HG03060 (cell line): Measurements from ENCODE around the gene SCN1A.
"Not testable (repeated sequence)": the region's sequence is repeated elsewhere in the genome, so short reads cannot be mapped to it uniquely, and the experiment has no call there.

Source experiments
- ATAC-seq: cut with Tn5 transposase; IDR thresholded peaks from one replicate; pipeline ENCODE4 v1.9.1; 2021; ENCODE audit warnings: low read depth, moderate number of reproducible peaks; ENCODE audit not compliant: unreplicated experiment

The SCN1A gene

DNA sequence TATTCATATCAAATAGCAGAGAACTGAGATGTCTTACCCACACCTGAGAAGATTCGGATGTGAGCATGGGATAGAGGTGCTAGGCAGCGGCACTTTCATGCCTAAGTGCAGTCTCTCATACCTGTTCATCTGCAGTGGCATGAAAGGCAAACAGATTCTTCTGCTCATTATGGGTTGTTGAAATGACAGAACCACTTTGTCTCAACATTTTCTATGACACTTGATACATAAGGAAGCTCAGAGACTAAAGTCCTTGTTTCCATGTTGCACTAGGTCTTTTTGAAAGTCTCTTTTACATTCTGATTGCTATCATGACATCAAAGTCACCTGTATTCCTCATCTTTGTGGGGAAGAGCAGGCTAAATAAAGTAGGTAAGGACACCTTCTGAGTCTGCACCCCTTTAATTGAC lies 8.0 kb upstream of the SCN1A start:
- no peak for ATAC-seq

GRCh38 chr2:166135152-166135848 lies 7.5 kb upstream of the SCN1A start:
- no peak for ATAC-seq

DNA sequence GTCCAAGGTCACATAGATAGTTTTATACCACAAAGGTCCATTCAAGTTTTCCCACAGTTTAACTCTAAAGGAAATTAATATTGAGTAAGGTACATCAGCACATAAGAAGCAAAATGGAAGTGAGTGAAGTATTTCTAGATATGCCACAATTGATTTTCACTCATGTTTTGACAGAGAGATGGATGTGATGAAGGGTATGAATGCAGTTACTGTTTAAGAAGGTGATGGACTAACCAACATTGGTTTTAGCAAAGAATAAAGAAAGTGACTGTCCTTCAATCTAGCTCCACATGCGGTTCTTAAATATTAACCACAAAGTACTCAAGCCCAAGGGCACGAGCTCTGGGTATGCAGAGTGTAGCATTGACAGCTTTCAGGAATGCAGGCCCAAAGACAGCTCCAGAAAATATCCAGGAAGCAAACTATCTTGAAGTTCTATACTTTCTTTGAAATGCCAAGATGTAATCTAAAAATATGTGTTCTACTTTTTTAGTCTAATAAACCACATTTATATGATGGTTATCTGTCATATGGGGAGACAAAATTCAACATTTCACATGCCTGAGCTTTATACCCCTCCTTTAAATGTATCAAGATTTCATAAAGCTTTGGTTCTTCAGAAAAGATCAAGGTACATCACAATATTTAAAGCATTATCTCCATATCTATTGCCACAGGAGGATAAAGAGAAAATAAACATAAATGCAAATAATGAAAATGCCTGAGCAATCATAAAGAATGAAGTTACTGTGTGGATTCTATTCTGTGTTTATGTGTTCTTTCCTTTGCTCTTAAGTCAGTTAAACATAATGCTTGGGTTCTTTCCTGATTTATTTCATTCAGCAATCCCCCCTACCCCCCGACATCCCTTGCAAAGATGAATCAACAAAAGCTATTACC lies 6.7 kb upstream of the SCN1A start:
- ATAC-seq: no peak

DNA sequence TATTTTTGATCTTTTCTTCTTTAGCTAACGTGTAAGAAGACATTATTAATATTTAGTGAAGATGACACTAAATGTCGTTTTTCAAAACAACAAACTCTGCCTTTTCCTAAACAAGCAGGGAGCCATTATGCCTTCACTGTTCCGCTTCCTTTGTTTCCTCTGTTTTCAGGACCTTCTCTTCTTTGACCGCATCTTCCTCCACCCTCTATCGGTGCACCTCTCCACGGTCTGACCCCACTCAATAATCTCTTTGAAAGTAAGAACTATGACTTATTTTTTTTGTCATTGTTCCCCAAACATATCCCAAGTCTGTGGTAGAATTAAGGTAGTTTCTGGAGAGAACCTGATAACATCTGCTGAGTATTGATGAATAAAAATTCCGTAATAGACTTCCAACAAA lies 5.8 kb upstream of the SCN1A start:
- ATAC-seq: no peak

GRCh38 chr2:166128156-166128505 lies 311 bp upstream of the SCN1A start:
- ATAC-seq: no peak

DNA sequence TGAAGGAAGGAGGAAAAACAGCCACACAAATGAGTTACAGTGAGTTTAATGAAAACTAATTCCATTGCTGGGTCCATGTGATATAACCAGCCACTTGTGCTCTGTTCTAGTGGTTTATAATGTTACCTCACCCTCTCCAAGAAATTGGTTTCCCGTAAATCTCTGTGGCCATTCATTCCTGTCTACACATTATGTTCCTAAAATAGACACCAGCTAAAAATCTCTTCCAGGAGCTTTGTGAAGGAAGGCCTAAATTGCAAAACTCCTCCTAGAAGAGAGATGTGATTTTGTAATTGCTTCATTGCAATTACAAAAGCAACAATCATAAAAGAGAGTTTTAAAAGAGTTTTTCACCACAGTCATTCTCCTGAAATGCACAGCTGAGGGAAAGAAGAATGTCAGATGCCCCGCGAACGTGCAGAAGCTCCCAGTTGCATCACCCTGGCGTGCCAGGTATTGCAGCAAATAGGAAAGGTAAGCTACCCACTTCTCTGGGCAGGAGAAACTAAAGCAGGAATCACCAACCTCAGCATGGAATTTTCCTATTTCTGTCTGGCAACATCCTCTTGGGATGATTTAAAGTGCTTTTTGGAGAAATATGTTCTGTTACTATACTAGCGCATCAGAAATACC lies 1.7 kb downstream of the SCN1A start:
- no peak for ATAC-seq

GRCh38 chr2:166125557-166125956 lies 2.3 kb downstream of the SCN1A start:
- ATAC-seq: no peak

DNA sequence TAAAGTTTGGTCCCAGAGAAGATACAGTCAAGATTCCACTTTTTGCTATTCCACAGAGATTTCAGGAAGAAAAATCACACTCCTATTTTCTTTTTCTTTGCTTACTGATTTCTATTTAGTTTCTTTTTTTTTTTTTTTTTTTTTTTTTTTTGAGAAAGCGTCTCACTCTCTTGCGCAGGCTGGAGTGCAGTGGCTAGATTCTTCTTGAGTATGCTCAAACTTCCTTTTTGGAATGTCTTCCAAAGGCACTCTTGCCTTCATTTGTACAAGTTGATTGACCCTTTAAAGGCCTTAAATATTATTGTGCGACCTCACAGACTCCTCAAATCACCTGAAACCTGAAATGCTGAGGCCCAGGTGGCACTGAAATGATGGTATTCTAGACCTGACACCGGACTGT lies 9.6 kb downstream of the SCN1A start:
- no peak for ATAC-seq

- no peak for ATAC-seq
Observed at GRCh38 chr2:166117491-166117890, 10.3 kb downstream of the SCN1A start.

GRCh38 chr2:166115589-166115988 lies 12.2 kb downstream of the SCN1A start:
- ATAC-seq: peak; percentile 78

DNA sequence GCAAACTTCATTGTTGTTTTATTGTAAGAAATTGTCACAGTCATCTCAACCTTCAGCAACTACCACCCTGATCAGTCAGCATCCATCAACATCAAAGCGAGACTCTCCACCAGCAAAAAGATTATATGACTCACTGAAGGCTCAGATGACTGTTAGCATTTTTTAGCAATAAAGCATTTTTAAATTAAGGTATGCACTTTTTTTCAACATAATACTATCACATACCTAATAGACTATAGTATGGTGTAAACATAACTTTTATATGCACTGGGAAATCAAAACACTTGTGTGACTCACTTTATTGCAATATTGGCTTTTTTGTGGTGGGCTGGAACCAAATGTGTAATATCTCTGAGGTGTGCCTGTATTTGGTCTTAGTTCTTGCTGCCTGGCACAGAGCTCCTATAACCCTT lies 15.6 kb downstream of the SCN1A start:
- no peak for ATAC-seq

DNA sequence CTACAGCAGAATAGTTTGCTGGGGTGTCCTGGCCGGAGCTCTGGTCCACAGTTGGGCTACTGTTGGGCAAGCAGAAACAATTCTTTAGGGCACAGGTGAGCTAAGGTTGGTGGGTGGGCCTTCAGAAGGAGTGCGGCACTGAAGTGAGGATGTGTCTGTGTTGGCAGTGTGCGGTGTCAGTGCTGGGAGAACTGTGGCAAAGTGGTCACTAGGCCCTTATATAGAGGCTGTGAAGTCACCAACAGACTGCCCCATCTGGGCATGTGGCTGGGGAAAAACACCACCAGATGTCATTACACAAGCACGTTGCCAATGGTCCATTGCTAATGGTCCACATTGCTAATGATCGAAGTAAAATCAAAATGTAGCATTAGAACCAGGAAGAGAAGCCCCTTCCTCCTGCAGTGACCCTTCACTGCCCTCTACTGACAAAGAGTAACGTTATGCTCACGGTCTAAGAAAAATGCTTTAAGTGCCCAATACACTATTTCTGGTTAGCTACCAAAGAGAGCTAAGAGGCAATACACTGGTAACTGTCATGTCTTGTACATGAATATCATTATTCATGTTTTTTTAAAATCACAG lies 21.3 kb downstream of the SCN1A start:
- no peak for ATAC-seq

DNA sequence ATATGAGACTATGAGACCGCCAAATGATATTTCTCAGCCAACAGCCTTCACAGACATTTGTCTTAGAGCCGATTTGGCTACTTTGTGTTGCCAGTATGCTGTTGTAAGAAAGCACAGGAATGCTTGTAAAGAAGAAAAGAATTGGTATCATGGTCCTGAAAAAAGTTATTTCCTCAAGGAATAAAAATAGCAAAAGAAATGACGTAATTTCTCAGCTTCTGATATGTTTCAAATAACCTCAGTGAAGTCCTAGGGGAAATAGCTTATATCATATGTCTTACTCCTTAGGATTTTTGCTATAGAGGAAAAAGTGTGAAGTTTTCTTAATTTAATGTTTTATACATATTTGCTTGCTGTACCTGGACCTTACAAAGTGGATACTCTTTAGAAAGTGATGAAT lies 23.0 kb downstream of the SCN1A start:
- ATAC-seq: no peak

- no peak for ATAC-seq
Observed at GRCh38 chr2:166104084-166104483, 23.7 kb downstream of the SCN1A start.

DNA sequence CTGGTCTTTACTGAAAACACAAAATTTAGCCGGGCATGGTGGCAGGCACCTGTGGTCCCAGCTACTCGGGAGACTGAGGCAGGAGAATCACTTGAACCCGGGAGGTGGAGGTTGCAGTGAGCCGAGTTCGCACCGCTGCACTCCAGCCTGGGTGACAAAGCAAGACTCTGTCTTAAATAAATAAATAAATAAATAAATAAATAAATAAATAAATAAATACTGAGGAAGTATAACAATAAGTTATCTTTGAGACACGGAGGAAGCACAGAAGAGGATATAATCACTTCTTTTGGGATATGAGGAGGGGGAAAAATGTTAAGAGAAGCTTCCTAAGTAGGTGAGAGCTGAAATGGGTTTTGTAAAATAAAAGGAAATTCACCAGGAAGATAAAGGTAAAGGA lies 24.5 kb downstream of the SCN1A start:
- ATAC-seq: not testable (repeated sequence)

DNA sequence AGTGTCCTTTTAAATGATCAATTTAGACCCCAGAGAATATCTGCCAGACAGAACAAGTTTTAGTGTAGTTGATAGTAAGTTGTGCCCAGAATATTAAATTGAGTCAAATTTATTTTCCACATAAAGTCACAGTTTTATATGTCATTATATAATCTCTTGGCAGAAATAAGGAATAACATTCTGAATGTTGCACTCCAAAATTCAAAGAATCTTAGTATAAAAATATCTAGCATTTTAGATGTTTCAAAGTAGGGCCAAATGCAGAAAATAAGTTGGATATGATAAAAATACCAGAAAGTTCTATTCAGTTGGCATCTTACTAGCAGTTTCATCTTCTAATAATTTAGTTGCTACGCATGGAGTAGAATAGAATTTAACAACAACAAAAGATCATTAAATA lies 33.5 kb downstream of the SCN1A start:
- ATAC-seq: no peak

- ATAC-seq: no peak
Observed at GRCh38 chr2:166092889-166093288, 34.9 kb downstream of the SCN1A start.

- no peak for ATAC-seq
Observed at GRCh38 chr2:166091439-166091838, 36.4 kb downstream of the SCN1A start.

- no peak for ATAC-seq
Observed at GRCh38 chr2:166090908-166091307, 36.9 kb downstream of the SCN1A start.

GRCh38 chr2:166090346-166090745 lies 37.5 kb downstream of the SCN1A start:
- ATAC-seq: no peak

DNA sequence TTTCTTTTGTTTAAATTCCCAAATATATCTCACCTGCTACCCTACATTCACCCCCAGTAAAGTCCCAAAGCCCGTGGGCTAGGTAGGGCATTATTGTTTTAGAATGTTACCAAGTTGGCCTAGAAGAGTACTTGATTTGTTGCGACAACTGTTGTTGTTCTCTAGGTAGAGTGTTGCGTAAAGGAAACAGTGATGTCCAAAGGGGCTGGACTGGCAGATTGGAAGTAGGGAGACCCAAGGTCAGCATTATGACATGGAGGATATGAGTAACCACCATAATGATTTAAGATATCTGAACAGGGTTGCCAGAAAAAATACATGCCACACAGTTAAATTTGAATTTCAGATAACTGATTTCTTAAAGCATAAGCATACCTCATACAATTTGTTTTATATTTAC lies 39.2 kb downstream of the SCN1A start:
- no peak for ATAC-seq
